A673 (cell line): ENCODE measurements around the gene ZNF735. TPM values are rescaled to one million over a fixed set of nuclear protein-coding genes. Genes with fewer than 3 reads are reported as not detected.
"Not testable (repeated sequence)": the region's sequence is repeated elsewhere in the genome, so short reads cannot be mapped to it uniquely, and the experiment has no call there.

Experiments used
- BruUV-seq: library from RNA; stranded (reverse); fragments of 400-500 nt; replicated peaks from 2 replicates; lab custom pipeline; 2021; lab: Mats Ljungman, UMichigan
- CTCF ChIA-PET: fragments of 300-600 bp; sonication (Branson Sonifier 250); formaldehyde crosslinking; loops from one replicate; lab custom pipeline; 2022; ENCODE audit warnings: antibody characterized with exemption; lab: Charles Lee
- POLR2A ChIA-PET: fragments of 300-600 bp; sonication (Branson Sonifier 250); formaldehyde crosslinking; loops from one replicate; lab custom pipeline; 2022; ENCODE audit warnings: antibody characterized with exemption; ENCODE audit not compliant: low non-redundant PET; lab: Charles Lee
- DNase-seq: peaks from one replicate; pipeline ENCODE4 v3.0.0-alpha.2; 2015; ENCODE audit warnings: low spot score
- H3K27ac ChIP-seq: fragments of 200-600 bp; sonication (generic); 2 replicates; pipeline ENCODE4 v1.5.1; 2016; ENCODE audit warnings: mixed run types, low read depth, mild to moderate bottlenecking, mixed read lengths, antibody characterized with exemption, low read length; ENCODE audit not compliant: poor library complexity, severe bottlenecking
- H3K27me3 ChIP-seq: fragments of 200-600 bp; sonication (generic); replicated peaks from 2 replicates; pipeline ENCODE4 v1.6.1; 2017; ENCODE audit warnings: mixed run types, low read depth, mild to moderate bottlenecking, mixed read lengths, antibody characterized with exemption, low read length; ENCODE audit not compliant: insufficient read depth, poor library complexity
- H3K36me3 ChIP-seq: fragments of 200-600 bp; sonication (generic); 2 replicates; pipeline ENCODE4 v1.6.1; 2016; ENCODE audit warnings: mixed run types, mild to moderate bottlenecking, mixed read lengths, antibody characterized with exemption, low read length; ENCODE audit not compliant: insufficient read depth, poor library complexity, severe bottlenecking
- H3K4me1 ChIP-seq: fragments of 200-600 bp; sonication (generic); 2 replicates; pipeline ENCODE4 v1.6.1; 2017; ENCODE audit warnings: mixed run types, mild to moderate bottlenecking, mixed read lengths, antibody characterized with exemption, low read length; ENCODE audit not compliant: insufficient read depth, poor library complexity, severe bottlenecking
- H3K4me3 ChIP-seq: fragments of 200-600 bp; sonication (generic); 2 replicates; pipeline ENCODE4 v1.5.1; 2016; ENCODE audit warnings: low read depth, mixed run types, mild to moderate bottlenecking, mixed read lengths, low read length; ENCODE audit not compliant: poor library complexity, severe bottlenecking
- H3K9me3 ChIP-seq: fragments of 200-600 bp; sonication (generic); 2 replicates; pipeline ENCODE4 v1.6.1; 2016; ENCODE audit warnings: mixed run types, low read depth, mild to moderate bottlenecking, mixed read lengths, antibody characterized with exemption, low read length; ENCODE audit not compliant: poor library complexity, severe bottlenecking
- CTCF ChIP-seq: fragments of 300-800, 200-600 bp; sonication (generic); conservative IDR thresholded peaks from 2 replicates; pipeline ENCODE4 v1.5.1; 2017; ENCODE audit warnings: low read depth, mild to moderate bottlenecking, antibody characterized with exemption, low read length, moderate library complexity, mixed read lengths
- EZH2 ChIP-seq: fragments of 200-600 bp; sonication (generic); IDR thresholded peaks from 2 replicates; pipeline ENCODE4 v1.6.1; 2017; ENCODE audit warnings: borderline replicate concordance, low read depth, mild to moderate bottlenecking, mixed read lengths, antibody characterized with exemption, low read length; ENCODE audit not compliant: poor library complexity, severe bottlenecking
- intact Hi-C: fragments of 100-400 bp; cut with micrococcal nuclease; formaldehyde crosslinking; loops from one replicate; pipeline ENCODE4 v1.10.0; 2022; ENCODE audit not compliant: unreplicated experiment
- total RNA-seq: library from RNA; stranded (reverse); gene quantifications from 2 replicates; pipeline ENCODE4 v1.2.3, GENCODE V29; 2021

ZNF735 gene
- total RNA-seq, 1 experiment from 2014 or later: not detected

GRCh38 chr7:64187408-64187807, 19.6 kb upstream of the ZNF735 start:
- intact Hi-C loops: no loop called here
- Histone ChIP-seq H3K9me3 (peaks cover 17% of the 10 kb centered on the region), H3K4me1 (no peaks in the 10 kb centered on the region), H3K27me3 (no peaks in the 10 kb centered on the region), H3K4me3 (no peak overlapping the region), H3K27ac (no peak overlapping the region), H3K36me3 (no peaks in the 10 kb centered on the region)
- CTCF ChIA-PET: no interaction called here
- BruUV-seq: no TSS peak
- POLR2A ChIA-PET: no interaction called here
- no peak for DNase-seq
- no peak for TF ChIP-seq CTCF
- TF ChIP-seq EZH2: no peak

GRCh38 chr7:64192148-64192704, 14.8 kb upstream of the ZNF735 start:
- TF ChIP-seq CTCF (no peak), EZH2 (no peak)
- no peak overlapping the region for H3K27ac ChIP-seq
- H3K36me3 ChIP-seq: no peaks in the 10 kb centered on the region
- no peak overlapping the region for H3K4me3 ChIP-seq
- intact Hi-C loops: no loop called here
- H3K4me1 ChIP-seq: no peaks in the 10 kb centered on the region
- no peak for DNase-seq
- H3K27me3 ChIP-seq: no peaks in the 10 kb centered on the region
- CTCF ChIA-PET: no interaction called here
- POLR2A ChIA-PET: no interaction called here
- no TSS peak for BruUV-seq
- H3K9me3 ChIP-seq: peaks cover 11% of the 10 kb centered on the region

DNA sequence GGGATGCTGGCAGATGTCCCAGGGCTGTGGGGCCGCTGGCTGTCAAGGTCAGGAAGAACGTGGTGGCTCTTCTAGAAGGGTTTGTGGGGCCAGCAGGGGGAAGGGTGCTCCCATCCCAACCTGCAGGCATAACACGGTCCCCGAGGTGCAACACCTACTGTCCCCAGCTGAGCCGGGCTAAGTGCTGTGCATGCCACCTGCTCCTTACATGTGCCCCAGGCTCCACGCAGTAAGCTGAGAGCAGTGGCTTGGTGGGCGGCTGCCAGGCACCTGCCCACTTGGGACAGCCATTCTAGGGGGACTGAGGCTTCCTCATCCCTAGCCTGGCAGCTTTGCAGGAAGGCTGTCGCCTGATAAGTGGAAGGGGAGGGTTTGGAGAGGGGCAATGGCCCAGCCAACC, 14.2 kb upstream of the ZNF735 start:
- ChIA-PET CTCF (no interaction called here), POLR2A (no interaction called here)
- DNase-seq: no peak
- no peaks in the 10 kb centered on the region for H3K4me1 ChIP-seq
- H3K27ac ChIP-seq: no peak overlapping the region
- no peaks in the 10 kb centered on the region for H3K27me3 ChIP-seq
- no peaks in the 10 kb centered on the region for H3K36me3 ChIP-seq
- no TSS peak for BruUV-seq
- intact Hi-C loops: no loop called here
- H3K9me3 ChIP-seq: peaks cover 11% of the 10 kb centered on the region
- H3K4me3 ChIP-seq: no peak overlapping the region
- no peak for TF ChIP-seq EZH2
- TF ChIP-seq CTCF: no peak

GRCh38 chr7:64219710-64220298, 12.8 kb downstream of the ZNF735 start:
- POLR2A ChIA-PET, DNase-seq, intact Hi-C loops, CTCF ChIA-PET, H3K4me1 ChIP-seq, H3K27ac ChIP-seq, H3K4me3 ChIP-seq, BruUV-seq, H3K36me3 ChIP-seq, H3K27me3 ChIP-seq: not testable (repeated sequence)
- peaks cover 50% of the 10 kb centered on the region for H3K9me3 ChIP-seq
